ENCODE results near the gene SEPSECS.

DNA sequence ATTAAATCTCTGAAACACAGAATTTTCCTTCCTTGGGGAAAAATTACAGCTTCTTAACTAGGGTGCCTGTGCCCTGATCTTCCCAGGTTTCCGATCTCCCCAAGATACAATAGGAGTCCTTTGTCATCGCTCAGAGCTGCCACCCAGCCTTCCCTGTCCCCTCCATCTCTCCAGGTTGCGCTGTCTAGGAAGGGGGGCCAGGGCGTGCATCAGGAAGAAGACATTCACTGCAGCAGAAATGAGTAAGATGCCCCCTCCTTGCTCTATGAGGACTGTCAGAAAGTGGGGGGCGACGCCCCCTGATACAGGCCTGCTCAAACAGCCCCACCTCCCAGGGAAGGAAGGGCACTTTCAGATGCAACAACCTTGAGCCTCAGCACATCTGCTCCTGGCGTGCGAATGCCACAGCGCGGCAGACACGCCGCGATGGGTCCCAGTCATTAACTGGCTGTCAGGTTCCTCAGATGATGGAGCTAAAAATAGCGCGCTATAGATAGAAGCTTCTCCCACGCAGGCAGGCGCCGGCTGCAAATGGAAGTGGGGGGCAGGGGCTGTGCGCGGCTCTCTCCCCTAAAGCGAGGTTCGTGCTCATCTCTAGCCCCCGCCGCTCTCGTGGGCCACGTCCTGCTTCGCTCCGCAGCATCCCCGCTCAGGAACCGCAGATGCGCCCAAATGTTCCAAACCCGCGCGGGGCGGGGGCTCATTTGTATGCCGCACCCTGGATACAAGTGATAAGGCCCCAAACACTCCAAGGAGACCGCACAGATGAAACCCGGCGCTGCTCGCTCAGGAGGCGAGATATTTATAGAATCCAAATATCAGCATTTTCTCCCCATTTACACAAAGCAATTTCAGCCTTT, 71.9 kb downstream of the SEPSECS start:
- TF ChIP-seq, protein P1, sequence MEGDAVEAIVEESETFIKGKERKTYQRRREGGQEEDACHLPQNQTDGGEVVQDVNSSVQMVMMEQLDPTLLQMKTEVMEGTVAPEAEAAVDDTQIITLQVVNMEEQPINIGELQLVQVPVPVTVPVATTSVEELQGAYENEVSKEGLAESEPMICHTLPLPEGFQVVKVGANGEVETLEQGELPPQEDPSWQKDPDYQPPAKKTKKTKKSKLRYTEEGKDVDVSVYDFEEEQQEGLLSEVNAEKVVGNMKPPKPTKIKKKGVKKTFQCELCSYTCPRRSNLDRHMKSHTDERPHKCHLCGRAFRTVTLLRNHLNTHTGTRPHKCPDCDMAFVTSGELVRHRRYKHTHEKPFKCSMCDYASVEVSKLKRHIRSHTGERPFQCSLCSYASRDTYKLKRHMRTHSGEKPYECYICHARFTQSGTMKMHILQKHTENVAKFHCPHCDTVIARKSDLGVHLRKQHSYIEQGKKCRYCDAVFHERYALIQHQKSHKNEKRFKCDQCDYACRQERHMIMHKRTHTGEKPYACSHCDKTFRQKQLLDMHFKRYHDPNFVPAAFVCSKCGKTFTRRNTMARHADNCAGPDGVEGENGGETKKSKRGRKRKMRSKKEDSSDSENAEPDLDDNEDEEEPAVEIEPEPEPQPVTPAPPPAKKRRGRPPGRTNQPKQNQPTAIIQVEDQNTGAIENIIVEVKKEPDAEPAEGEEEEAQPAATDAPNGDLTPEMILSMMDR (tag by site-specific recombination; IDR thresholded peaks at IDR 0.05) = no peak
- TF ChIP-seq, protein P2, sequence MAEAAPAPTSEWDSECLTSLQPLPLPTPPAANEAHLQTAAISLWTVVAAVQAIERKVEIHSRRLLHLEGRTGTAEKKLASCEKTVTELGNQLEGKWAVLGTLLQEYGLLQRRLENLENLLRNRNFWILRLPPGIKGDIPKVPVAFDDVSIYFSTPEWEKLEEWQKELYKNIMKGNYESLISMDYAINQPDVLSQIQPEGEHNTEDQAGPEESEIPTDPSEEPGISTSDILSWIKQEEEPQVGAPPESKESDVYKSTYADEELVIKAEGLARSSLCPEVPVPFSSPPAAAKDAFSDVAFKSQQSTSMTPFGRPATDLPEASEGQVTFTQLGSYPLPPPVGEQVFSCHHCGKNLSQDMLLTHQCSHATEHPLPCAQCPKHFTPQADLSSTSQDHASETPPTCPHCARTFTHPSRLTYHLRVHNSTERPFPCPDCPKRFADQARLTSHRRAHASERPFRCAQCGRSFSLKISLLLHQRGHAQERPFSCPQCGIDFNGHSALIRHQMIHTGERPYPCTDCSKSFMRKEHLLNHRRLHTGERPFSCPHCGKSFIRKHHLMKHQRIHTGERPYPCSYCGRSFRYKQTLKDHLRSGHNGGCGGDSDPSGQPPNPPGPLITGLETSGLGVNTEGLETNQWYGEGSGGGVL (tag by site-specific recombination; IDR thresholded peaks at IDR 0.05) = no peak
- TF ChIP-seq ZNF561 (tag by site-specific recombination; IDR thresholded peaks at IDR 0.05; ENCODE audit: borderline replicate concordance) = no peak
- TF ChIP-seq, protein P3, sequence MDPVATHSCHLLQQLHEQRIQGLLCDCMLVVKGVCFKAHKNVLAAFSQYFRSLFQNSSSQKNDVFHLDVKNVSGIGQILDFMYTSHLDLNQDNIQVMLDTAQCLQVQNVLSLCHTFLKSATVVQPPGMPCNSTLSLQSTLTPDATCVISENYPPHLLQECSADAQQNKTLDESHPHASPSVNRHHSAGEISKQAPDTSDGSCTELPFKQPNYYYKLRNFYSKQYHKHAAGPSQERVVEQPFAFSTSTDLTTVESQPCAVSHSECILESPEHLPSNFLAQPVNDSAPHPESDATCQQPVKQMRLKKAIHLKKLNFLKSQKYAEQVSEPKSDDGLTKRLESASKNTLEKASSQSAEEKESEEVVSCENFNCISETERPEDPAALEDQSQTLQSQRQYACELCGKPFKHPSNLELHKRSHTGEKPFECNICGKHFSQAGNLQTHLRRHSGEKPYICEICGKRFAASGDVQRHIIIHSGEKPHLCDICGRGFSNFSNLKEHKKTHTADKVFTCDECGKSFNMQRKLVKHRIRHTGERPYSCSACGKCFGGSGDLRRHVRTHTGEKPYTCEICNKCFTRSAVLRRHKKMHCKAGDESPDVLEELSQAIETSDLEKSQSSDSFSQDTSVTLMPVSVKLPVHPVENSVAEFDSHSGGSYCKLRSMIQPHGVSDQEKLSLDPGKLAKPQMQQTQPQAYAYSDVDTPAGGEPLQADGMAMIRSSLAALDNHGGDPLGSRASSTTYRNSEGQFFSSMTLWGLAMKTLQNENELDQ (tag by site-specific recombination; IDR thresholded peaks at IDR 0.05; ENCODE audit: low read depth) = no peak
- TF ChIP-seq, protein P4, sequence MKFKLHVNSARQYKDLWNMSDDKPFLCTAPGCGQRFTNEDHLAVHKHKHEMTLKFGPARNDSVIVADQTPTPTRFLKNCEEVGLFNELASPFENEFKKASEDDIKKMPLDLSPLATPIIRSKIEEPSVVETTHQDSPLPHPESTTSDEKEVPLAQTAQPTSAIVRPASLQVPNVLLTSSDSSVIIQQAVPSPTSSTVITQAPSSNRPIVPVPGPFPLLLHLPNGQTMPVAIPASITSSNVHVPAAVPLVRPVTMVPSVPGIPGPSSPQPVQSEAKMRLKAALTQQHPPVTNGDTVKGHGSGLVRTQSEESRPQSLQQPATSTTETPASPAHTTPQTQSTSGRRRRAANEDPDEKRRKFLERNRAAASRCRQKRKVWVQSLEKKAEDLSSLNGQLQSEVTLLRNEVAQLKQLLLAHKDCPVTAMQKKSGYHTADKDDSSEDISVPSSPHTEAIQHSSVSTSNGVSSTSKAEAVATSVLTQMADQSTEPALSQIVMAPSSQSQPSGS (tag by site-specific recombination; IDR thresholded peaks at IDR 0.05; ENCODE audit: low read depth) = no peak
- TF ChIP-seq ZNF423 (tag by site-specific recombination; IDR thresholded peaks at IDR 0.05) = no peak
- no peak for TF ChIP-seq ZSCAN16 (tag by site-specific recombination; IDR thresholded peaks at IDR 0.05)
- TF ChIP-seq, protein P5, sequence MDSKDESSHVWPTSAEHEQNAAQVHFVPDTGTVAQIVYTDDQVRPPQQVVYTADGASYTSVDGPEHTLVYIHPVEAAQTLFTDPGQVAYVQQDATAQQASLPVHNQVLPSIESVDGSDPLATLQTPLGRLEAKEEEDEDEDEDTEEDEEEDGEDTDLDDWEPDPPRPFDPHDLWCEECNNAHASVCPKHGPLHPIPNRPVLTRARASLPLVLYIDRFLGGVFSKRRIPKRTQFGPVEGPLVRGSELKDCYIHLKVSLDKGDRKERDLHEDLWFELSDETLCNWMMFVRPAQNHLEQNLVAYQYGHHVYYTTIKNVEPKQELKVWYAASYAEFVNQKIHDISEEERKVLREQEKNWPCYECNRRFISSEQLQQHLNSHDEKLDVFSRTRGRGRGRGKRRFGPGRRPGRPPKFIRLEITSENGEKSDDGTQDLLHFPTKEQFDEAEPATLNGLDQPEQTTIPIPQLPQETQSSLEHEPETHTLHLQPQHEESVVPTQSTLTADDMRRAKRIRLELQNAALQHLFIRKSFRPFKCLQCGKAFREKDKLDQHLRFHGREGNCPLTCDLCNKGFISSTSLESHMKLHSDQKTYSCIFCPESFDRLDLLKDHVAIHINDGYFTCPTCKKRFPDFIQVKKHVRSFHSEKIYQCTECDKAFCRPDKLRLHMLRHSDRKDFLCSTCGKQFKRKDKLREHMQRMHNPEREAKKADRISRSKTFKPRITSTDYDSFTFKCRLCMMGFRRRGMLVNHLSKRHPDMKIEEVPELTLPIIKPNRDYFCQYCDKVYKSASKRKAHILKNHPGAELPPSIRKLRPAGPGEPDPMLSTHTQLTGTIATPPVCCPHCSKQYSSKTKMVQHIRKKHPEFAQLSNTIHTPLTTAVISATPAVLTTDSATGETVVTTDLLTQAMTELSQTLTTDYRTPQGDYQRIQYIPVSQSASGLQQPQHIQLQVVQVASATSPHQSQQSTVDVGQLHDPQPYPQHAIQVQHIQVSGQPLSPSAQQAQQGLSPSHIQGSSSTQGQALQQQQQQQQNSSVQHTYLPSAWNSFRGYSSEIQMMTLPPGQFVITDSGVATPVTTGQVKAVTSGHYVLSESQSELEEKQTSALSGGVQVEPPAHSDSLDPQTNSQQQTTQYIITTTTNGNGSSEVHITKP (tag by site-specific recombination; IDR thresholded peaks at IDR 0.05) = no peak
- TF ChIP-seq ZNF335 (tag by site-specific recombination; conservative IDR thresholded peaks at IDR 0.05) = no peak
- TF ChIP-seq ZNF23 (tag by site-specific recombination; IDR thresholded peaks at IDR 0.05; ENCODE audit: borderline replicate concordance) = no peak
- TF ChIP-seq, protein P6, sequence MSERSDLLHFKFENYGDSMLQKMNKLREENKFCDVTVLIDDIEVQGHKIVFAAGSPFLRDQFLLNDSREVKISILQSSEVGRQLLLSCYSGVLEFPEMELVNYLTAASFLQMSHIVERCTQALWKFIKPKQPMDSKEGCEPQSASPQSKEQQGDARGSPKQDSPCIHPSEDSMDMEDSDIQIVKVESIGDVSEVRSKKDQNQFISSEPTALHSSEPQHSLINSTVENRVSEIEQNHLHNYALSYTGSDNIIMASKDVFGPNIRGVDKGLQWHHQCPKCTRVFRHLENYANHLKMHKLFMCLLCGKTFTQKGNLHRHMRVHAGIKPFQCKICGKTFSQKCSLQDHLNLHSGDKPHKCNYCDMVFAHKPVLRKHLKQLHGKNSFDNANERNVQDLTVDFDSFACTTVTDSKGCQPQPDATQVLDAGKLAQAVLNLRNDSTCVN (tag by site-specific recombination; optimal IDR thresholded peaks at IDR 0.05) = no peak
- TF ChIP-seq ZNF10 (tag by site-specific recombination; IDR thresholded peaks at IDR 0.05) = no peak
- no peak for TF ChIP-seq ZXDB (tag by site-specific recombination; IDR thresholded peaks at IDR 0.05)
